AG04449 (cell line): Measurements from ENCODE around the gene THSD4.
A peak's percentile ranks its signal among the peaks of the same experiment; 100 is the strongest.

ENCODE experiments used
- CTCF ChIA-PET: fragments of 350-600 bp; formaldehyde crosslinking; extraction: SDS; loops from one replicate; lab custom pipeline; 2021; ENCODE audit warnings: antibody characterized with exemption; lab: Yijun Ruan, JAX
- POLR2A ChIA-PET: fragments of 400-600, 350-600 bp; formaldehyde crosslinking; extraction: SDS; loops from one replicate; lab custom pipeline; 2020; ENCODE audit warnings: antibody characterized with exemption, inconsistent platforms; lab: Yijun Ruan, JAX
- DNase-seq: peaks from one replicate; pipeline ENCODE4 v3.0.0-alpha.2; 2010; ENCODE audit warnings: low read depth, low spot score
- H3K4me3 ChIP-seq: 2 replicates; pipeline ENCODE4 v1.5.1; 2011; ENCODE audit warnings: low read depth, mild to moderate bottlenecking, control low read depth, low read length
- TF ChIP-seq, protein P1 (sequence below): IDR thresholded peaks from one replicate; pipeline ENCODE4 v1.5.1; 2011; ENCODE audit warnings: mild to moderate bottlenecking, moderate library complexity, low read length, control low read depth, inconsistent platforms; ENCODE audit not compliant: insufficient read depth; ENCODE audit errors: missing control alignments

The THSD4 gene

DNA sequence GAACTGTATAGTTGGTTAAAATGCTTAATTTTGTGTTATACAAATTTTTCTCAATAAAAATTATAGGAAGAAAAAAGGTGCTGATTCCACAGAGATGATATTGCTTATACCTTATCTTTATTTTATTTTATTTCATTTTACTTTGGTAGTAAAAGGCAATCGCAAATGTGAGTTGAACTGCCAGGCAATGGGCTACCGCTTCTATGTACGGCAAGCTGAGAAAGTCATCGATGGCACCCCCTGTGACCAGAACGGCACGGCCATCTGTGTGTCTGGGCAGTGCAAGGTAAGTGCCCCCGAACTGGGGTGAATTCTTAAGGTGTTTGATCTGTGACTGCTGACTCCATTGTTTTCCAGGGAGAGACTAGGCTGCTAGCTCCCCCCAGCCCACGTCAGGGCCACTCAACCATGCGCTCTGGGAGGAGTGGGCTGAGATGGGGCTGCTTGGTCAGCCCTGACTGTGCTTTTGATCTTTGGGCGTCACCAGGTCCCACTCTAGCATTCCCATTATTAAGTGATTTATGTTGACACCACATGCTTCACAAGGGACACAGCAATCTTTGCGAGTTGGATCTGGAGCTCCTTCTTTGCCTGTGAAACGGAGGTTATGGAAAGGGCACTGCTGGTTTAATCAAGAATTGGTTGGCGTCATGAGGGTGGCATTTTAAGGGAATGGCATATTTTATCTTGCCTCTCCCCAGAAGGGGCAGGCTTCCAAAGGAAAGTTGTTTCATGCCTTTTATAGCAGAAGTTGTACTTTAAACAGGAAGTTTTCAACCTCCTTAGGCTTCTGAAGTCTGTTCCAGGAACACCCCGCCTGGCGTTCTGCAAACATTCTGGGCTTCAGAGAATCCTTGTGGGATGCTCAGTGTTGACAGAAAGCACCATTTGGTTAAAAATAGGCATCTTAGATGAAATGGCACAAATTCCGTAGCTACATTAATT, 296.5 kb downstream of the THSD4 start:
- H3K4me3 ChIP-seq = no peak overlapping the region
- TF ChIP-seq, protein P1, sequence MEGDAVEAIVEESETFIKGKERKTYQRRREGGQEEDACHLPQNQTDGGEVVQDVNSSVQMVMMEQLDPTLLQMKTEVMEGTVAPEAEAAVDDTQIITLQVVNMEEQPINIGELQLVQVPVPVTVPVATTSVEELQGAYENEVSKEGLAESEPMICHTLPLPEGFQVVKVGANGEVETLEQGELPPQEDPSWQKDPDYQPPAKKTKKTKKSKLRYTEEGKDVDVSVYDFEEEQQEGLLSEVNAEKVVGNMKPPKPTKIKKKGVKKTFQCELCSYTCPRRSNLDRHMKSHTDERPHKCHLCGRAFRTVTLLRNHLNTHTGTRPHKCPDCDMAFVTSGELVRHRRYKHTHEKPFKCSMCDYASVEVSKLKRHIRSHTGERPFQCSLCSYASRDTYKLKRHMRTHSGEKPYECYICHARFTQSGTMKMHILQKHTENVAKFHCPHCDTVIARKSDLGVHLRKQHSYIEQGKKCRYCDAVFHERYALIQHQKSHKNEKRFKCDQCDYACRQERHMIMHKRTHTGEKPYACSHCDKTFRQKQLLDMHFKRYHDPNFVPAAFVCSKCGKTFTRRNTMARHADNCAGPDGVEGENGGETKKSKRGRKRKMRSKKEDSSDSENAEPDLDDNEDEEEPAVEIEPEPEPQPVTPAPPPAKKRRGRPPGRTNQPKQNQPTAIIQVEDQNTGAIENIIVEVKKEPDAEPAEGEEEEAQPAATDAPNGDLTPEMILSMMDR = no peak
- CTCF ChIA-PET = interaction anchor here (1.0 to 1.4 kb wide), 2 partner anchors 20 to 32 kb away, joined by 3 to 4 read pairs; no protein-coding TSS in a partner anchor
- POLR2A ChIA-PET = no interaction called here
- DNase-seq = peak; percentile 5

DNA sequence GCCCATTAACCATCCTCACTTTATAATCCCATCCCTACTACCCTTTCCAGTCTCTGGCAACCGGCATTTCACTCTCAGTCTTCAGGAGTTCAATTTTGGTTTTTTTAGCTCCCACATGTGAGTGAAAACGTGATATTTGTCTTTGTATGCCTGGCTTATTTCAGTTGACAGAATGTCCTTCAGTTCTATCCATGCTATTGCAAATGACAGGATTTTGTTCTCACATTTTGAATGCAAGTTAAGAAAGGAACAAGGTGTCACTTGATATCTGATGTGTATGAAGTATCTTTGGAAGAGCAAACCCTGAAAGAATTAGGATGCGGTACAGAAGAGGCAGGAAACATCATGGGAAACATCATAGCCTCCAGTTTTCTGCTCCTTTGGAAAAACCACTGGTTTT, 298.1 kb downstream of the THSD4 start:
- H3K4me3 ChIP-seq = no peak overlapping the region
- TF ChIP-seq, protein P1 = no peak
- CTCF ChIA-PET = interaction anchor here (0.8 to 1.3 kb wide), 4 partner anchors 13 to 304 kb away, joined by 3 to 5 read pairs (median 4); no protein-coding TSS in a partner anchor
- DNase-seq = no peak
- POLR2A ChIA-PET = no interaction called here

DNA sequence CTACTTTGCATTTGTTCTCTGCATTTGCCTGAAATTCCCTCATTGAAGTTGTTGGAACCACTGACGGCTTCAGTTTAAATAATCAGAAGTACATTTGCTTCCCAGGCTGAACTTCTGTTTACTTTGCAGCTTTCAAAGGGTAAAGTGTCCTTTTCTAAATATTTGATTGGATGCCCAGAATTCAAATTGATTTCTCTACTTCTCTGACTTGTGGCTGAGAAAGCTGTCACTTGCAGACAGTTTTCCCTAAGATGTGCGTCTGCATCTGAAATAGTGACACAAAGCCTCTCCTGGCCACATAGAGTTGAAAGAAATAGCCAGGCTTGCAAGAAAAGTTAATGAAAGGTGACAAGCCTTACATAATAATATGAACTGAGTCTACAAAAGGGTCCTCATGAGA, 299.6 kb downstream of the THSD4 start:
- DNase-seq = no peak
- CTCF ChIA-PET = interaction anchor here (1.3 kb wide), 1 partner anchor 306 kb away, joined by 3 read pairs; no protein-coding TSS in a partner anchor
- POLR2A ChIA-PET = no interaction called here
- no peak overlapping the region for H3K4me3 ChIP-seq
- TF ChIP-seq, protein P1 = no peak

DNA sequence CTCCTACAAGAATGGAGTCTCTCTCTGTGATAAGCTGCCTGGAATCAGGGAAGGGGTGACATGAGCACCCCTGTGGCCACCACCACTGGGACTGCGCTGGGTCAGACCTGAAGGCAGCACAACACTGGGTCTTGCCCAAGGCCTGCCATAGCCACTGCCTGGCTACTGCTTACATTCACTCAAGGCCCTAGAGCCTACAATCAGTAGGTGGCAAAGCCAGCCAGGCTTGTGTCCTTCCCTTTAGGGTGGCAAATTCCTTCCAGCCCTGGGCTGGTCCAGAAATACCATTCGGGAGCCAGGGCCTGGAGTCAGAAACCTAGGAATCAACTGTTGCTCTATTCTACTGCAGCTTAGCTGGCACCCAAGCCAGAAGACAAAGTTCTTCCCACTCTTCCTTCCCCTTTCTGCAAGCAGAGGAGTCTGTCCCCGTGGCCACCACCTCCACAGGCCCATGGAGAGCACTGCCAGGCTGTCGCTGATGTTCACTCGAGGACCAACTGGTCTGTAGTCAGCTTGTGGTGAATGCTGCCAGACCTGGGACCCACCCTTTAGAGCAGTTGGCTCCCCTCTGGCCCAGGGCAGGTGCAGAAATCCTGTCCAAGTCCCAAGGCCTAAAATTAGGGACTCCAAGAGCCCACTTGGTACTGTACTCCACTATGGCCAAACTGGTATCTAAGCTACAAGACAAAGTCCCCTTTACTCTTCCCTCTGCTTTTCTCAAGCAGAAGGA, 307.4 kb downstream of the THSD4 start:
- POLR2A ChIA-PET = no interaction called here
- H3K4me3 ChIP-seq = no peak overlapping the region
- CTCF ChIA-PET = interaction anchor here (1.0 kb wide), 1 partner anchor 21 kb away, joined by 3 read pairs; no protein-coding TSS in a partner anchor
- TF ChIP-seq, protein P1 = no peak
- no peak for DNase-seq

DNA sequence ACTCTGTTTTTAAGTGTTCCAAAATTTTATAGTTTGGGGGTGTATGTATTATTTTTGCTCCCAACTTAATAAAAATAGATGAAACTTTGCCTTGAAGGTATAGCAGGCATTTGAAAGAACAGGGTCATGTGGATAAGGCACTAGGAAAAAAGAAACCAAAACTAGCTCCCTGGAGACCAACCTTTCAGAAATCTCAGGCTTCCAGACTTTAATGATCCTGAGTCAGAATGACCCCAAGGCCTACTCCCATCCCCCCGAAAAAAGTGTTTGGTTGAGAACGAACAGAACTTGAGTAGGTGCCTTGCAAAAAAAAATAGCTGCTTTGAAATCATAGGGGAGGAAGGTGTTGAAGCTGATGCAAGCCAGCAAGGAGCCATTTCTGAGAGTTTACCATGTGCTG, 309.5 kb downstream of the THSD4 start:
- TF ChIP-seq, protein P1 = no peak
- DNase-seq = no peak
- ChIA-PET CTCF (interaction anchor here (0.9 to 1.6 kb wide), 4 partner anchors 13 to 316 kb away, joined by 3 to 4 read pairs (median 3); no protein-coding TSS in a partner anchor), POLR2A (no interaction called here)
- no peak overlapping the region for H3K4me3 ChIP-seq

DNA sequence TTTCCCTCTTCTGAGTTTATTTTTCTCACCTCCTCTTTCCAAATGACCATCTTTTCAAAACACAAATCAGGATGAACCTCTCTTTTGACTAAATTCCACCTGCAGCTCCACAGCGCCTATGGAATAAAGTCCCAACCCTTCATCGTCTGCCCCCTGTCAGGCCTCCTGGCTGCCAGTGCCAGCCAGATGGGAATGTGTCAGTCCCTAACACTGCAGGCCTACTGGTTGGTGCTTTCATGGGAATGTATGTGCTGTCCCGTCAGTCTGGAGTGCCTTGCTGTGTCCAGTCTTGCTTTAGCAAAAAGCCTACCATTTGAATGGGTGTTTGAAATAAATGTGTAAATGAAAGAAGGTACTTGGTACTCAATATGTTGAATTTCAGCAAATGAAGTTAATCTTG, 310.1 kb downstream of the THSD4 start:
- POLR2A ChIA-PET = no interaction called here
- TF ChIP-seq, protein P1 = no peak

More for the DNA sequence above, 310.1 kb downstream of the THSD4 start:
- CTCF ChIA-PET = interaction anchor here (0.9 to 1.6 kb wide), 2 partner anchors 15 to 18 kb away, joined by 3 to 4 read pairs; no protein-coding TSS in a partner anchor
- H3K4me3 ChIP-seq = no peak overlapping the region
- no peak for DNase-seq
